B cell (primary cell): ENCODE data around the gene DNAAF1. TPM values are rescaled to one million over a fixed set of nuclear protein-coding genes. Genes with fewer than 3 reads are reported as not detected.
"Not testable (repeated sequence)": the region's sequence is repeated elsewhere in the genome, so short reads cannot be mapped to it uniquely, and the experiment has no call there.

ENCODE experiments used
- ATAC-seq: fragments of 200-7000 bp; cut with Tn5 transposase; one replicate; pipeline ENCODE4 v1.10.0; 2021; ENCODE audit warnings: low read depth, mild to moderate bottlenecking, moderate number of reproducible peaks, moderate library complexity
- CTCF ChIA-PET: fragments of 350-600 bp; sonication (Branson Sonifier 250); formaldehyde crosslinking; loops from one replicate; lab custom pipeline; 2021; ENCODE audit warnings: antibody characterized with exemption, inconsistent platforms; lab: Charles Lee
- POLR2A ChIA-PET: fragments of 350-600 bp; sonication (Branson Sonifier 250); formaldehyde crosslinking; loops from one replicate; lab custom pipeline; 2021; ENCODE audit warnings: antibody characterized with exemption; lab: Charles Lee
- DNase-seq: peaks from one replicate; pipeline ENCODE4 v3.0.0; 2013
- H2AFZ ChIP-seq: 2 replicates; pipeline ENCODE4 v1.6.1; 2012; ENCODE audit warnings: mild to moderate bottlenecking, low read depth, low read length; ENCODE audit not compliant: insufficient read depth, poor library complexity, severe bottlenecking
- H3K27ac ChIP-seq, 2 donors: 1 replicate in 1 of 2; 2 replicates in 1 of 2; pipeline ENCODE4 v1.5.1; 2012 to 2013; ENCODE audit warnings: low read length in 2 of 2, mild to moderate bottlenecking in 2 of 2, moderate library complexity in 1 of 2
- H3K27me3 ChIP-seq, 4 experiments: fragments of 200-600 bp in 1 of 4; sonication (generic) in 1 of 4; replicated peaks in 1 of 4; 1 replicate in 2 of 4; 2 replicates in 2 of 4; pipeline versions ENCODE4 v1.6.1 to v1.7.0; 2013 to 2016; ENCODE audit warnings: low read length in 3 of 4, mild to moderate bottlenecking in 2 of 4, mixed read lengths in 1 of 4, moderate library complexity in 1 of 4; ENCODE audit not compliant: insufficient read depth in 4 of 4, control insufficient read depth in 3 of 4; ENCODE audit errors: control extremely low read depth in 1 of 4
- H3K36me3 ChIP-seq, 2 experiments: replicated peaks in 1 of 2; 1 replicate in 1 of 2; 2 replicates in 1 of 2; pipeline versions ENCODE4 v1.6.1 to v1.7.1; 2013; ENCODE audit warnings: low read length in 1 of 2; ENCODE audit not compliant: insufficient read depth in 2 of 2, control insufficient read depth in 1 of 2; ENCODE audit errors: control extremely low read depth in 1 of 2, extremely low read depth in 1 of 2
- H3K4me1 ChIP-seq, 2 donors: fragments of 200-600 bp in 1 of 2; sonication (generic) in 1 of 2; 1 replicate in 1 of 2; 2 replicates in 1 of 2; pipeline versions ENCODE4 v1.5.1 to v1.6.1; 2013 to 2017; ENCODE audit warnings: low read length in 2 of 2; ENCODE audit not compliant: control insufficient read depth in 2 of 2, insufficient read depth in 2 of 2
- H3K4me2 ChIP-seq: replicated peaks from 2 replicates; pipeline ENCODE3; 2012; ENCODE audit warnings: mild to moderate bottlenecking, low read depth, low read length; ENCODE audit not compliant: poor library complexity, severe bottlenecking
- H3K4me3 ChIP-seq, 5 experiments: fragments of 200-600 bp in 1 of 5; sonication (generic) in 1 of 5; 1 replicate in 3 of 5; 2 replicates in 2 of 5; pipeline versions ENCODE4 v1.5.1 to v1.7.0; 2011 to 2016; ENCODE audit warnings: low read length in 4 of 5, mild to moderate bottlenecking in 4 of 5, low read depth in 2 of 5, control low read depth in 1 of 5, moderate library complexity in 1 of 5; ENCODE audit not compliant: insufficient read depth in 1 of 5; ENCODE audit errors: control extremely low read depth in 1 of 5, extremely low read depth in 1 of 5
- H3K79me2 ChIP-seq: fragments of 200-600 bp; sonication (generic); one replicate; pipeline ENCODE4 v1.6.0; 2016; ENCODE audit warnings: low read length; ENCODE audit not compliant: control insufficient read depth, insufficient read depth
- H3K9ac ChIP-seq: fragments of 200-600 bp; sonication (generic); 2 replicates; pipeline ENCODE4 v1.6.1; 2017; ENCODE audit warnings: mild to moderate bottlenecking, low read length, moderate library complexity
- H3K9me3 ChIP-seq, 3 donors: one replicate each; pipeline versions ENCODE4 v1.6.1 to v1.7.1; 2013; ENCODE audit warnings: low read length in 2 of 3; ENCODE audit not compliant: control insufficient read depth in 2 of 3, insufficient read depth in 1 of 3; ENCODE audit errors: control extremely low read depth in 1 of 3
- H4K20me1 ChIP-seq: 2 replicates; pipeline ENCODE4 v1.6.0; 2012; ENCODE audit warnings: mild to moderate bottlenecking, low read length; ENCODE audit not compliant: insufficient read depth, control insufficient read depth, poor library complexity, severe bottlenecking
- H3K27ac Mint-ChIP-seq: one replicate; pipeline ENCODE4 v1.8.0; 2021; ENCODE audit warnings: mixed read lengths
- H3K27me3 Mint-ChIP-seq: one replicate; pipeline ENCODE4 v1.8.0; 2021; ENCODE audit warnings: mixed read lengths
- H3K4me1 Mint-ChIP-seq: one replicate; pipeline ENCODE4 v1.8.0; 2021; ENCODE audit warnings: mixed read lengths
- H3K4me3 Mint-ChIP-seq: one replicate; pipeline ENCODE4 v1.8.0; 2021; ENCODE audit warnings: mixed read lengths
- H3K9me3 Mint-ChIP-seq: one replicate; pipeline ENCODE4 v1.8.0; 2022; ENCODE audit warnings: mixed read lengths; ENCODE audit not compliant: insufficient read depth
- EZH2 ChIP-seq: IDR thresholded peaks from 2 replicates; pipeline ENCODE4 v1.6.1; 2012; ENCODE audit warnings: borderline replicate concordance, low read depth, mild to moderate bottlenecking, moderate library complexity, low read length; ENCODE audit not compliant: insufficient read depth, poor library complexity, severe bottlenecking
- WGBS: methylation state at CpG from one replicate; pipeline ENCODE4 v1.1.5; 2013; ENCODE audit warnings: missing lambda C conversion rate; ENCODE audit not compliant: insufficient coverage; 5-methylcytosine and 5-hydroxymethylcytosine counted together
- intact Hi-C: fragments of 100-400 bp; cut with micrococcal nuclease; formaldehyde crosslinking; loops from one replicate; pipeline ENCODE4 v1.10.0; 2022
- polyA plus RNA-seq: library from polyadenylated mRNA; depleted of rRNA; stranded (reverse); fragments of >200 nt; gene quantifications from 2 replicates; pipeline ENCODE4 v1.2.3, GENCODE V29; 2012
- total RNA-seq, 2 donors: library from RNA; stranded (reverse); fragments of 120-200 nt in 1 of 2; gene quantifications; 1 replicate in 1 of 2; 2 replicates in 1 of 2; pipeline versions ENCODE4 v1.2.3 to v1.2.4, GENCODE V29; 2013 to 2022
- TF ChIP-seq, protein P1 (sequence below): fragments of 200-600 bp; IDR thresholded peaks from one replicate; pipeline ENCODE4 v1.8.0; 2022; ENCODE audit warnings: antibody characterized with exemption, mild to moderate bottlenecking

DNAAF1 gene
- total and polyA plus RNA-seq, 2 donors (not counting 1 experiment from before 2014, with no cell fraction given) = 0.24 to 0.30 TPM

DNA sequence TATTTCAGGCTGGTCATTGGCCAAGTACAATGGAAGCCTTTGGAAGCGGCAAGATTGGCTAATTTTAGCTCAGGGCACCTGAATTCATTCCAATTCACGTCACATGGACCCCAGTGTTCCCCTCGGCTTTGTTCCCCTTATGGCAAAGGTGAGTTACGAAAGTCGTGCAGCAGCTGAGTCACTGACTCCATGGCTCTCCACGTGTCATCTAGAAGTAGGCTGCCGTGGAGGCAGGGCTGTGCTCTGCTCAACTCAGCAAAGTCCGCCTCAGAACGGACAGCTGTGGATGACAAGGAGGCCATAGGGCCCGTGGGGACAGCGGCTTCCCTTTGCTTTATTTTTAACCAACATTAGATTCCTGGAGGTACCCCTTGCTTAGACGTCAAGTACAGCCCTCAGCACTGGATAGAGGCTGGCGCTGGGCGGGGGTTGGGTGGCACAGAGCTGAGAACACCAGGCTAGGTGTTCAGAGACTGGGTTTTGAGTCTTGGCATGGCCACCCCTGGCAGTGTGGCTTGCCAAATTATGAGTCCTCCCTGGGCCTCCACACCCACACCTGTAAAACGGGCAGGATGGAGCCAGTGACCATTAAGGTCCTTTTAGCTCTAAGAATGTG lies 69.5 kb downstream of the DNAAF1 start:
- Mint-ChIP-seq H3K4me3 (no peak overlapping the region), H3K9me3 (no peaks in the 10 kb centered on the region), H3K4me1 (no peaks in the 10 kb centered on the region), H3K27ac (no peak overlapping the region), H3K27me3 (peaks cover 14% of the 10 kb centered on the region)
- Histone ChIP-seq H3K27ac (no peak overlapping the region), H2AFZ (no peak overlapping the region), H3K4me1 (no peaks in the 10 kb centered on the region), H3K36me3 (no peaks in the 10 kb centered on the region), H3K79me2 (no peaks in the 10 kb centered on the region), H3K9ac (no peak overlapping the region), H3K4me3 (no peak overlapping the region), H3K27me3 (no peaks in the 10 kb centered on the region), H3K4me2 (no peak overlapping the region), H3K9me3 (peaks cover 0 to 3% (median 0%) of the 10 kb centered on the region in 3 donors), H4K20me1 (no peaks in the 10 kb centered on the region)
- 84% methylated on average over 11 of the region's 15 CpGs for WGBS
- ATAC-seq (no peak), DNase-seq (no peak)
- intact Hi-C loops = no loop called here
- CTCF ChIA-PET = no interaction called here
- POLR2A ChIA-PET = no interaction called here
- TF ChIP-seq, protein P1, sequence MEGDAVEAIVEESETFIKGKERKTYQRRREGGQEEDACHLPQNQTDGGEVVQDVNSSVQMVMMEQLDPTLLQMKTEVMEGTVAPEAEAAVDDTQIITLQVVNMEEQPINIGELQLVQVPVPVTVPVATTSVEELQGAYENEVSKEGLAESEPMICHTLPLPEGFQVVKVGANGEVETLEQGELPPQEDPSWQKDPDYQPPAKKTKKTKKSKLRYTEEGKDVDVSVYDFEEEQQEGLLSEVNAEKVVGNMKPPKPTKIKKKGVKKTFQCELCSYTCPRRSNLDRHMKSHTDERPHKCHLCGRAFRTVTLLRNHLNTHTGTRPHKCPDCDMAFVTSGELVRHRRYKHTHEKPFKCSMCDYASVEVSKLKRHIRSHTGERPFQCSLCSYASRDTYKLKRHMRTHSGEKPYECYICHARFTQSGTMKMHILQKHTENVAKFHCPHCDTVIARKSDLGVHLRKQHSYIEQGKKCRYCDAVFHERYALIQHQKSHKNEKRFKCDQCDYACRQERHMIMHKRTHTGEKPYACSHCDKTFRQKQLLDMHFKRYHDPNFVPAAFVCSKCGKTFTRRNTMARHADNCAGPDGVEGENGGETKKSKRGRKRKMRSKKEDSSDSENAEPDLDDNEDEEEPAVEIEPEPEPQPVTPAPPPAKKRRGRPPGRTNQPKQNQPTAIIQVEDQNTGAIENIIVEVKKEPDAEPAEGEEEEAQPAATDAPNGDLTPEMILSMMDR = no peak
- TF ChIP-seq EZH2 = no peak

DNA sequence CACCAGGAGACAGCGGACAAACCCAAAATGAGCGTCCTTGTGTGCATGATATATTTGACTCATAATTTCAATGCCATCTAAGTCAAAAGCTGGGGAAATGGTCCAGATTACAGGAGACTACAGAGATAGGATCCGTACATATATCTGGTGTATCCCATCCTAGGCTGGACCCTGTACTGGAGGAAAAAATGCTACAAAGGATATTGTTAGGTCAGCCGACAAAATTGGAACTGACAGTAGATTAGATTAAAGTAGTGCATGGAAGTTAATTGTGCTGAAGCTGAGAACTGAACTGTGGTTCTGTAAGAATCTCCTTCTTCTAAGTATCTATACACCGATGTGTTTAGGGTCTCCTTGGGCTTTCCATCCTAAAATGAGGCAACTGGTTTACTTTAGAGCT lies 70.4 kb downstream of the DNAAF1 start:
- H3K9me3 ChIP-seq = no peaks in the 10 kb centered on the region
- Mint-ChIP-seq H3K4me1 (no peaks in the 10 kb centered on the region), H3K9me3 (no peaks in the 10 kb centered on the region), H3K27ac (no peak overlapping the region), H3K27me3 (peaks cover 14% of the 10 kb centered on the region), H3K4me3 (no peak overlapping the region)
- ChIA-PET CTCF (no interaction called here), POLR2A (no interaction called here)
- H3K4me3 ChIP-seq = no peak overlapping the region
- intact Hi-C loops = no loop called here
- H3K79me2 ChIP-seq = no peaks in the 10 kb centered on the region
- DNase-seq = no peak
- no peak overlapping the region for H3K4me2 ChIP-seq
- H3K27ac ChIP-seq = no peak overlapping the region
- no peak for TF ChIP-seq EZH2
- TF ChIP-seq, protein P1 = no peak
- H3K36me3 ChIP-seq = no peaks in the 10 kb centered on the region
- no peaks in the 10 kb centered on the region for H3K4me1 ChIP-seq
- no peak overlapping the region for H2AFZ ChIP-seq
- 94% methylated on average over 2 of the region's 5 CpGs for WGBS
- no peaks in the 10 kb centered on the region for H4K20me1 ChIP-seq
- no peak for ATAC-seq
- H3K27me3 ChIP-seq = no peaks in the 10 kb centered on the region
- H3K9ac ChIP-seq = no peak overlapping the region

DNA sequence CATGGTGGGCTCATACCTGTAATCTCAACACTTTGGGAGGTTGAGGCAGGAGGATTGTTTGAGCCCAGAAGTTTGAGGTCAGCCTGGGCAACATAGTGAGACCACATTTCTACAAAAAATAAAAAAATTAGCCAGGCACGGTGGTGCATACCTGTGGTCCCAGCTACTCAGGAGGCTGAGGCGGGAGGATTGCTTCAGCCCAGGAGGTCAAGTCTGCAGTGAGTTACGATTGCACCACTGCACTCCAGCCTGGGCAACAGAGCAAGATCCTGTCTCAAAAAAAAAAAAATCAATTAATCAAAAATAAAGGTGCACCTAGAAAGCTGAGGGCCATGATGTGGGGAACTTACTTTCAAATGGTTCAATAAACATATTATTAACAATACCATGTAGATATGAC lies 71.0 kb downstream of the DNAAF1 start:
- H3K27me3 ChIP-seq, H3K4me1 Mint-ChIP-seq, H3K4me2 ChIP-seq, H3K9me3 ChIP-seq, H3K27ac Mint-ChIP-seq, POLR2A ChIA-PET, H3K4me3 ChIP-seq, H3K36me3 ChIP-seq, H3K79me2 ChIP-seq, H3K27ac ChIP-seq, H3K9me3 Mint-ChIP-seq, ATAC-seq, DNase-seq, H4K20me1 ChIP-seq, intact Hi-C loops, H3K4me1 ChIP-seq, H3K9ac ChIP-seq, CTCF ChIA-PET, H2AFZ ChIP-seq, H3K4me3 Mint-ChIP-seq: not testable (repeated sequence)
- H3K27me3 Mint-ChIP-seq = peaks cover 14% of the 10 kb centered on the region
- WGBS = 100% methylated on average over 3 of the region's 3 CpGs
